RCC 7860 (cell line): ENCODE results near the gene KPNB1.

ENCODE experiments used
- DNase-seq: peaks from one replicate; pipeline ENCODE4 v3.0.0-alpha.2; 2015; ENCODE audit warnings: low spot score
- FAIRE-seq: peaks from 2 replicates; lab custom pipeline; 2012; peaks lifted over from hg19 to GRCh38; lab: Jason Lieb, UNC

The KPNB1 gene

DNA sequence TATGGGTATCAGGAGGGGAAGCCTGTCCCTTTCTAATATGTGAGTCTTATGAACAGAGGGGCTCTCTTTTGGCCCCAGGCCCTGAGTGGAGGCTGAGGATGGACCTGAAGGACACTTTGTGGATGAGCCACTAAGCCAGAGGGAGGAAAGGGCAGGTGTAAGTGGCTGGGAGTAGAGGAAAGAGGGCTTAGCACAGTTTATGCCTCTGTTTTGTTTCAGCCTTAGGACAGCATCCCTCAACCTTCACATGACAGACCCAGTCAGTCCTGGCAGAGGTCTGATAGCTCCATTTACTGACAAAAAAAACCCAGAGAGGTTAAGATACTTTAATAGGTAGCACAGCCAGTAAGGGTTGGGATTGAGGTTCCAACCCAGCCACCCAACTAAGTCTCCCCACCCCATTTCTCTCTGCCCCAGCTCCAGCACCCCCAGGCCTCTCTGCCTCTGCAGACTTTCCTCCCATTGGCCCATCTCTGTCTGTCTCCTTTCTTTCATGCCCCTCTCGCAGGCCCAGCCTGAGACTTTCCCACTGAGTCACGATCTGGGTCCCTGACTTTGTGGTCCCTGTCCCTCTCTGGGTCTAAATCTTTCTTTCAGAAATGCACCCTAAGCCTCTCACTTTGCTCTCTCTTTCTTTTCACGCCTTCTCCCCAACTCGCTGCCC, 78.6 kb downstream of the KPNB1 start:
- FAIRE-seq, result no peak
- DNase-seq, result no peak

DNA sequence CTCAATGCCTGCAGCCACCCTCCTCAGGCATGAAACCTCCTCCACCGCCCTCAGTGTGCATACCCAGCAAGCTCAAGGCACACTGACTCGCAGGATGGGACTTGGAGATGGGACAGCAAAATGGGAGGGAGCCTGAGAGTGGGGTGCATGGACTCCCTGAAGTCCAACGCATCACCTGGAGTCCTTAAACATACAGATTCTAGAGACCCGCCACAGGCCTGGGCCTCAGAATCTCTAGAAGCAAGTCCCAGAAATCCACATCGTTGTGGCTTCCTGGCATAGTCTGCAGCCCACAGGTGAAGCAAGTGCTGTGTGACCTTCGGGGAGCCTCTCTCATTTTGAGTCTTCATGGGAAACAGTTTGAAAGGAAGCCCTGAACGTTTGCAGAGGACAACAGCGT, 79.8 kb downstream of the KPNB1 start:
- no peak for DNase-seq
- FAIRE-seq, result no peak

DNA sequence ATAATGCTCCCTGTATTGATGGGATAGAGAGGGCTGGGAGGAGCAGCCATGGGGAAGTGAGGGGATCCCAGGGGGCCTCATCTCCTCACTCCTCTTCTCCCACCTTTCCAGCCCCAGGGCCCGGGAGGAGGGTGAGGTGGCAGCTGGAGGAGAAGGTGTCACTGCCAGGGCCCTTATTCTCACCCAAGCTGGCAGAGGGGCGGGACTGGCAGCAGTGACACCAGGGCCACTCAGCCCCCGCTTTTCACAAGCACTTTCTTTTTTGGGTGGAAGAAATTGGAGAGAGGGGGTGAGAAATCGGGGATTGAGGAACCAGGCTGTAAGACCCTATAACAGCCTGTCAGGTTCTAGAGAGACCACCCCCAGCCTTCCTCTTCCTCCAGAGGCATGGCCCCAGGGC, 81.0 kb downstream of the KPNB1 start:
- FAIRE-seq (no peak), DNase-seq (no peak)

DNA sequence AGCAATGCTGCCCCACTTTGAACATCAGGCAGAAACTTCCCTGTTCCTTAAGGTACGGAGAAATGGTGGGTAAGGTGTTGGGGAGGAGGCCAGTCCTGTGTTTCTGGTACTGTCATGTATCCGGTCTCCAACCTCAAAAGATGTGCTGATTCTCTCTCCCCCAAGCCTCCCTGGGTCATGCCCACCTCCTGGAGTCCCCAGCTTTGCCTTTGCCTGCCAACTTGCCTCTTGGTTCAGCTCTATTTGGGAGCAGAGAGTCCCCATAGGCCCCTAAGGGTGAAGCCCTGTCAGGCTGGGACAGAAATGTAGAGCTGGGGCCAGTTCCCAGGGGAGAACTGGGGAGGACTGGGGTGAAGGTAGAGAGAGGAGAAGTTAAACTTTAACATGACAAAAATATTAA, 81.7 kb downstream of the KPNB1 start:
- no peak for FAIRE-seq
- no peak for DNase-seq

DNA sequence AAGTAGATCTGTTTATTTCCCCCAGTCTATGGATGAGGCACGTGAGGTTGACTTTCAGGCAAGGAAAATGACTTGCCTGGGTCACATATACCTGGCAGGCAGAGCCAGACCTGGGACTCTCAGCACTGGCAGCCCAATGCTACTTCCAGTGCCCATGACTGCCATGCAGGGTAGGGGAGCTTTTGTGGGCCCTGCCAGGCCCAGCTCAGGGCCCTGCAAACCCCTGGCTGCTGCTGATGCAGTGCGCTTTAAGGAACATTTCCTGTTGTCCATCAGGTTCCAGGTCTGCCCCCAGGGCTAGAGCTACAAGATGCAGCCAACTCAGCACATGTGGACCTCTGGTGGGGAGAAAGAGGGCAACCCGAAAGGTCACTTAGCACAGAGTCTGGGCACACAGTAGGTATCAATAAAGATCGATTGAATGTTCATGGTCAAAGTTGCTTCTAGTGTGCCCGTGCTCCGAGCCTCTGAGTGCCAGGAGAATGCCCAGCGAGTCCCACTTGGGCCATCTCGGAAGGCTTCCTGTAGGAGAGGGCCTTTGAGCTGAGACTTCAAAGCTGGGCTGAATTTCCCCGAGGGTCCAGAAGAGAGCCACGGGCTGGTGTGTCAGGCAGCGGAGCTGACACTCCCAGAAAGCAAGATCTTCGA, 82.8 kb downstream of the KPNB1 start:
- no peak for FAIRE-seq
- DNase-seq, result no peak

DNA sequence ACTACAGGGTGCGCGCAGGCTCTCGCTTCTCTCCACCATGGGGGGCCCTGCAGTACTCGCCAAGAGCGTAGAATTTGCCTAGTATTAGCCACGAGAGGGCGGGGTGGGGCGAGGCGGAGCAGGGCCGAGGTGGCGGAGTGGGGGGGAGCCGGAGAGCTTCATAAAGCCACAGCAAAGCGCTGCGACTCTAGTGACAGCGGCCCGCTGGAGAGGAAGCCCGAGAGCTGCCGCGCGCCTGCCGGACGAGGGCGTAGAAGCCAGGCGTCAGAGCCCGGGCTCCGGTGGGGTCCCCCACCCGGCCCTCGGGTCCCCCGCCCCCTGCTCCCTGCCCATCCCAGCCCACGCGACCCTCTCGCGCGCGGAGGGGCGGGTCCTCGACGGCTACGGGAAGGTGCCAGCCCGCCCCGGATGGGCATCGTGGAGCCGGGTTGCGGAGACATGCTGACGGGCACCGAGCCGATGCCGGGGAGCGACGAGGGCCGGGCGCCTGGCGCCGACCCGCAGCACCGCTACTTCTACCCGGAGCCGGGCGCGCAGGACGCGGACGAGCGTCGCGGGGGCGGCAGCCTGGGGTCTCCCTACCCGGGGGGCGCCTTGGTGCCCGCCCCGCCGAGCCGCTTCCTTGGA, 83.4 kb downstream of the KPNB1 start, which contains the start of gene TBX21:
TBX21 (plus strand) TSS at position 190 of the 627 bp plus-strand sequence; CDS start at position 409, 219 bp downstream.
- DNase-seq, result no peak
- FAIRE-seq, result no peak

DNA sequence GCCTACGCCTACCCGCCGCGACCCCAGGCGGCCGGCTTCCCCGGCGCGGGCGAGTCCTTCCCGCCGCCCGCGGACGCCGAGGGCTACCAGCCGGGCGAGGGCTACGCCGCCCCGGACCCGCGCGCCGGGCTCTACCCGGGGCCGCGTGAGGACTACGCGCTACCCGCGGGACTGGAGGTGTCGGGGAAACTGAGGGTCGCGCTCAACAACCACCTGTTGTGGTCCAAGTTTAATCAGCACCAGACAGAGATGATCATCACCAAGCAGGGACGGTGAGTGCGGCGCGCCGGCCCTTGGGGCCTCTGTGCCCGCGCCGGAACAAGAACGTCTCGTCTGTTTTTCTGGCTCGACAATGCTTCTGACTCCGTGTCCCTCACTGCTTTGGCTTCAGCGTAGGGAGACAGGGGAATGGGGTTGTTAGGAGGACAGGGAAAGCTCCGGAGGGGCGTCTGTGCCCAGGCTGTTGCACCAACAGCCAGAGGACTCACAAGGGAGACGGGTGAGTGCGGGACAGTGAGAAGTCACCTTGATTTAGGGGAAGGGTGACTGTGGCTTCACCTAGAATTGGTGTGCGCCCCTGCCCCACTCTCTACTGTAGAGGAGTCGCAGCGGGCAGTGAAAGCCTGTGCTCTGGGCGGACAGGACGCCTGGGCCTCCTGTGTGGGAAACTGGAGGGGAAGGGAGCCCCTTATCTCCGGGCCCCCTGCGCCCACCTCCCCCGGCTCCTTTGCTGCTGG, 84.1 kb downstream of the KPNB1 start:
- DNase-seq, result no peak
- FAIRE-seq, result no peak

DNA sequence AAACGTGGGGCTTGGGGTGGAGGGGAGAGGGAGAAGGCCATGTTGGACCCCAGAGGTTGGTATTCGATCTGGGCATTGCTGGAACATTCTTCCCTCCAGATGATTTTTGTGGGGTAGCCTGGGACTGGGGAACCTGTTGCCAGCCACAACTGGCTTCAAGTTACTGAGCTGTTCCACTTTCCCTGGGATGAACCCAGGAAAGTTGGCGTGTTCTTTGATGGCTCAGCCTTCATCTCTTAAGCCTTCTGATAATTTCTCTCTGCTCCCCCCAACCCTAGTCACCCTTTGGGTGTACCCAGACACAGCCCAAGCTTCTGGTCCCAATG, 85.4 kb downstream of the KPNB1 start:
- DNase-seq (no peak), FAIRE-seq (no peak)
